Measurements from ENCODE around the gene PBLD.

- TF ChIP-seq HDGF (IDR thresholded peaks at IDR 0.05; ENCODE audit: borderline replicate concordance) = no peak
- no peak for TF ChIP-seq ZNF384 (IDR thresholded peaks at IDR 0.05)
- TF ChIP-seq FOXM1 (IDR thresholded peaks at IDR 0.05; ENCODE audit: borderline replicate concordance) = no peak
- no peak for TF ChIP-seq SUZ12 (IDR thresholded peaks at IDR 0.05)
- no peak for TF ChIP-seq FOXK2 (IDR thresholded peaks at IDR 0.05)
- no peak for TF ChIP-seq SP1 (IDR thresholded peaks at IDR 0.05)
- no peak for TF ChIP-seq ARNT (IDR thresholded peaks at IDR 0.05)
- TF ChIP-seq BHLHE40 (IDR thresholded peaks at IDR 0.05; ENCODE audit: borderline replicate concordance) = no peak
- no peak for TF ChIP-seq TARDBP (IDR thresholded peaks at IDR 0.05)
- no peak for TF ChIP-seq FOXA1 (IDR thresholded peaks at IDR 0.05)
- TF ChIP-seq ELF4 (IDR thresholded peaks at IDR 0.05) = no peak
Measured at GRCh38 chr10:68276224-68276623, 56.5 kb downstream of the PBLD start.

Data from HEK293T (cell line).